K562 (cell line): Measurements from ENCODE around the gene XRCC5. TPM values are rescaled to one million over a fixed set of nuclear protein-coding genes. Genes with fewer than 3 reads are reported as not detected.

Source experiments
- ATAC-seq: fragments of 200-7000 bp; cut with Tn5 transposase; 3 replicates; pipeline ENCODE4 v1.9.1; 2020; ENCODE audit warnings: moderate library complexity
- BruUV-seq: library from RNA; stranded (reverse); fragments of 400-500 nt; replicated peaks from 2 replicates; lab custom pipeline; 2021; lab: Mats Ljungman, UMichigan
- CTCF ChIA-PET: fragments of 300-600 bp; formaldehyde crosslinking; extraction: SDS; loops from one replicate; lab custom pipeline; 2021; ENCODE audit warnings: low intra/inter-chr PET ratio; lab: Yijun Ruan, JAX
- POLR2A ChIA-PET: fragments of 300-600, 350-650 bp; sonication (Branson Sonifier 250); formaldehyde crosslinking; extraction: SDS; loops from one replicate; lab custom pipeline; 2021; ENCODE audit warnings: antibody characterized with exemption, inconsistent platforms; lab: Yijun Ruan, JAX
- DNase-seq, 4 experiments: peaks; one replicate each; pipeline versions ENCODE4 v3.0.0 to v3.0.0-alpha.2; 2011 to 2018; ENCODE audit warnings: low spot score in 3 of 4, mixed read lengths in 3 of 4; ENCODE audit errors: extremely low read depth in 1 of 4
- FAIRE-seq: peaks from 2 replicates; lab custom pipeline; 2011; peaks lifted over from hg19 to GRCh38; lab: Jason Lieb, UNC
- H2AFZ ChIP-seq: 2 replicates; pipeline ENCODE4 v1.6.0; 2011; ENCODE audit warnings: low read depth, low read length, control low read depth, inconsistent platforms
- H3K27ac ChIP-seq: fragments of 200-600 bp; 3 replicates; pipeline ENCODE4 v1.8.0; 2011; ENCODE audit warnings: low read depth, mild to moderate bottlenecking, control low read depth, inconsistent platforms, low read length, moderate library complexity, mixed read lengths; ENCODE audit errors: extremely low read depth
- H3K27me3 ChIP-seq, 2 experiments: fragments of 300-600 bp in 1 of 2; 2 replicates in 1 of 2; 3 replicates in 1 of 2; pipeline versions ENCODE4 v1.6.0 to v1.8.0; 2011; ENCODE audit warnings: inconsistent platforms in 2 of 2, low read length in 2 of 2, mild to moderate bottlenecking in 1 of 2, mixed read lengths in 1 of 2, moderate library complexity in 1 of 2; ENCODE audit not compliant: control insufficient read depth in 2 of 2, insufficient read depth in 2 of 2
- H3K36me3 ChIP-seq: fragments of 300-600 bp; 3 replicates; pipeline ENCODE4 v1.8.0; 2011; ENCODE audit warnings: mild to moderate bottlenecking, low read length, inconsistent platforms; ENCODE audit not compliant: control insufficient read depth, insufficient read depth
- H3K4me1 ChIP-seq, 2 experiments: fragments of 200-600 bp in 1 of 2; replicated peaks in 1 of 2; 2 replicates in 1 of 2; 3 replicates in 1 of 2; pipeline versions ENCODE4 v1.5.1 to v1.8.0; 2011; ENCODE audit warnings: inconsistent platforms in 2 of 2, low read length in 2 of 2, mild to moderate bottlenecking in 1 of 2, mixed read lengths in 1 of 2, moderate library complexity in 1 of 2; ENCODE audit not compliant: control insufficient read depth in 2 of 2, insufficient read depth in 2 of 2
- H3K4me2 ChIP-seq: 2 replicates; pipeline ENCODE4 v1.6.1; 2011; ENCODE audit warnings: low read length, control low read depth, inconsistent platforms, mixed read lengths; ENCODE audit not compliant: insufficient read depth
- H3K4me3 ChIP-seq: fragments of 200-600 bp; sonication (generic), shearing (Covaris generic); 2 replicates; pipeline ENCODE4 v1.5.1; 2016; ENCODE audit warnings: control low read depth, inconsistent platforms
- H3K79me2 ChIP-seq: fragments of 200-600 bp; 3 replicates; pipeline ENCODE4 v1.8.0; 2011; ENCODE audit warnings: low read length, inconsistent platforms; ENCODE audit not compliant: control insufficient read depth, insufficient read depth
- H3K9ac ChIP-seq, 2 experiments: 2 replicates each; pipeline versions ENCODE4 v1.6.0 to v1.6.1; 2011; ENCODE audit warnings: low read depth in 2 of 2, low read length in 2 of 2, control low read depth in 1 of 2, inconsistent platforms in 1 of 2, mild to moderate bottlenecking in 1 of 2, mixed read lengths in 1 of 2; ENCODE audit not compliant: insufficient read depth in 1 of 2
- H3K9me1 ChIP-seq: one replicate; pipeline ENCODE4 v1.6.0; 2011; ENCODE audit warnings: inconsistent platforms, mild to moderate bottlenecking, low read length, moderate library complexity; ENCODE audit not compliant: control insufficient read depth, insufficient read depth
- H3K9me3 ChIP-seq: replicated peaks from 2 replicates; pipeline ENCODE4 v1.5.1; 2011; ENCODE audit warnings: low read depth, low read length, inconsistent platforms; ENCODE audit not compliant: control insufficient read depth, insufficient read depth
- H4K20me1 ChIP-seq: replicated peaks from 2 replicates; pipeline ENCODE4 v1.6.1; 2011; ENCODE audit warnings: low read length, inconsistent platforms, mixed read lengths; ENCODE audit not compliant: control insufficient read depth, insufficient read depth
- ATF2 ChIP-seq: sonication (generic); formaldehyde crosslinking; IDR thresholded peaks from 2 replicates; pipeline ENCODE4 v1.8.1; 2022; ENCODE audit warnings: missing genetic modification reagents
- CREM ChIP-seq: IDR thresholded peaks from 2 replicates; pipeline ENCODE4 v1.6.1; 2014; ENCODE audit warnings: antibody characterized with exemption, low read depth
- JUNB ChIP-seq: fragments of 450-650 bp; formaldehyde crosslinking; conservative IDR thresholded peaks from 2 replicates; pipeline ENCODE4 v1.4.0; 2020; ENCODE audit warnings: mild to moderate bottlenecking
- NR2C2 ChIP-seq, 2 experiments: fragments of 200-800 bp in 1 of 2; sonication (Bioruptor generic) in 1 of 2; sonication (generic) in 1 of 2; formaldehyde crosslinking in 1 of 2; IDR thresholded peaks; 2 replicates each; pipeline versions ENCODE4 v1.6.1 to v1.8.0; 2016 to 2022; ENCODE audit warnings: mild to moderate bottlenecking in 1 of 2, missing compliant biosample characterization in 1 of 2, missing genetic modification characterization in 1 of 2, missing genetic modification reagents in 1 of 2
- PATZ1 ChIP-seq: fragments of 250-450 bp; sonication (Bioruptor Pico); IDR thresholded peaks from 2 replicates; pipeline ENCODE4 v1.5.0; 2020; ENCODE audit warnings: mild to moderate bottlenecking, borderline replicate concordance
- SREBF2 ChIP-seq: sonication (generic); formaldehyde crosslinking; IDR thresholded peaks from 2 replicates; pipeline ENCODE4 v1.4.0; 2020; ENCODE audit warnings: mild to moderate bottlenecking, missing genetic modification reagents
- ZKSCAN1 ChIP-seq: fragments of 150-350 bp; IDR thresholded peaks from 2 replicates; pipeline ENCODE4 v1.6.1; 2016; ENCODE audit warnings: low read depth, low read length
- WGBS: fragments of 100-300 bp; shearing (Covaris generic); methylation state at CpG from one replicate; pipeline ENCODE4 v1.1.6; 2016; ENCODE audit warnings: low coverage, mixed read lengths; ENCODE audit not compliant: insufficient coverage; ENCODE audit errors: missing lambda C conversion rate; 5-methylcytosine and 5-hydroxymethylcytosine counted together
- in situ Hi-C: fragments of 300-500 bp; cut with MboI; formaldehyde crosslinking; loops from 4 replicates; pipeline ENCODE4 v1.15.0; 2018; ENCODE audit warnings: inconsistent platforms, mixed read lengths
- intact Hi-C: fragments of 100-400 bp; cut with micrococcal nuclease; formaldehyde crosslinking; loops from 2 replicates; pipeline ENCODE4 v1.14.2; 2022
- polyA plus RNA-seq, 8 experiments: library from polyadenylated mRNA; depleted of rRNA in 4 of 8; stranded (reverse) in 5 of 8; unstranded in 3 of 8; fragments of >200 nt; fragmentation: Nextera tagmentation in 2 of 8; fragmentation: Illumina TruSeq in 1 of 8; extraction: Ambion mirVana in 2 of 8; extraction: Trizol in 1 of 8; gene quantifications; 2 replicates each; pipeline versions ENCODE4 v1.2.1 to v1.2.3, GENCODE V29; 2011 to 2014; ENCODE audit warnings: inconsistent platforms in 1 of 8, missing spikeins in 1 of 8
- total RNA-seq, 7 experiments: library from RNA; depleted of rRNA in 6 of 7; stranded (reverse); fragments of >200 nt in 6 of 7; fragmentation: Illumina TruSeq in 2 of 7; extraction: Trizol in 2 of 7; gene quantifications; 2 replicates each; pipeline versions ENCODE4 v1.2.1 to v1.2.3, GENCODE V29; 2011 to 2021; ENCODE audit warnings: low replicate concordance in 1 of 7
- TF ChIP-seq, protein P1 (sequence below): fragments of 250-450 bp; sonication (Bioruptor Pico); IDR thresholded peaks from 2 replicates; pipeline ENCODE4 v1.8.0; 2021; ENCODE audit warnings: moderate library complexity, mild to moderate bottlenecking, inconsistent platforms

Gene XRCC5
- total and polyA plus RNA-seq, 9 of the 15 experiments (the other 6 are each of a cell fraction or from before 2014, with no cell fraction given), result 168 to 551 (median 297) TPM

DNA sequence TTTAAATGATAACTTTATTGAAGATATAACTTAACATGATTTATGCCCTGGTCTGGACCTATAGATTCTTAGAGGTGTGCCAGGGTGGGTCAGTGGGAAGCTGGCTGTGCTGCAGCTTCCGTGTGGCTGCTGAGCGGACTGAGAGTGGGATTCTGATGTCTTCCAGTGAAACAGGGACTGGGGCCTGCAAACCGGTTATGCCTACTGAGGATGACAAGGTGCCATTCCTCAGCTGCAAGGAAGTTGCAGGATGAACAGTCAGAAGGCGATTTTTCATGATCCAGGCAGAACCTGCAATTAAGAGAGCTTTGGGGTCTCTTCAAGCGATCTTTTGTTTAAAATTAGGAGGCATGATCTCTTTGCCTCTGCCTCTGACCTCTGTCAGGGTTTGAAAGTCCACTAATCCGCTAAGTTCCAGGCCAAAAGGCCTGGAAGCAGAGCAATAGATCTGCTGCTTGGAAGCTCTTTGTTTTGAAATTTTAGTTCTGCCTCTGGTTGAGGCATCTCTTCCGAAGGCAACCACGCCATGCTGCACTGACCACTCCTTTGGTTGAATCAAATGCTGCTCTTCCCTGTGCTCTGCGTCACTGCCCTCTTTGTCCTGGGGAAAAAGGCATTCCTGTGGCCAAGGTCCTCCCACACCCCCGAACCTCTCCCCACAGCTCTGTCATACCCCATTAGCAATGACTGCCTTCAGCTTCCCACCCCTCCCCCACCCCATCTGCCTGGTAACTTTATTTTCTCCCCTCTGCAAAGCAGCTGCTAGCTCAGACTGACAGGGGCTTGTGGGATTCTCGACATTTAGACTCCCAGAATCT lies 25.5 kb upstream of the XRCC5 start:
- no peak overlapping the region for H3K4me3 ChIP-seq
- H3K27me3 ChIP-seq, result no peaks in the 10 kb centered on the region
- no peak for ATAC-seq
- H2AFZ ChIP-seq, result peak overlapping the region; percentile 68; the same call in 1 of the 2 replicates
- H3K27ac ChIP-seq, result no peak overlapping the region
- TF ChIP-seq JUNB (CRISPR knock-in tag) (no peak), CREM (0 out of 2 replicates have a peak, but pooled peaks have one; percentile 12)
- in situ Hi-C loops (no loop called here), intact Hi-C loops (no loop called here)
- no peak for FAIRE-seq
- no peak overlapping the region for H3K4me2 ChIP-seq
- DNase-seq, result peak in 2 of 4 experiments; percentile 20 to 33
- no TSS peak for BruUV-seq
- no peak overlapping the region for H3K9ac ChIP-seq
- peaks cover 10% of the 10 kb centered on the region in 2 experiments; a peak in 4 of 5 replicates for H3K4me1 ChIP-seq
- no peaks in the 10 kb centered on the region for H3K79me2 ChIP-seq
- ChIA-PET POLR2A (interaction anchor here (0.8 kb wide), 1 partner anchor 73 kb away, joined by 3 read pairs; no protein-coding TSS in a partner anchor), CTCF (no interaction called here)
- no peaks in the 10 kb centered on the region for H4K20me1 ChIP-seq
- no peaks in the 10 kb centered on the region for H3K9me3 ChIP-seq
- H3K9me1 ChIP-seq, result no peaks in the 10 kb centered on the region
- WGBS, result 43% methylated on average over 10 of the region's 11 CpGs
- no peaks in the 10 kb centered on the region for H3K36me3 ChIP-seq

DNA sequence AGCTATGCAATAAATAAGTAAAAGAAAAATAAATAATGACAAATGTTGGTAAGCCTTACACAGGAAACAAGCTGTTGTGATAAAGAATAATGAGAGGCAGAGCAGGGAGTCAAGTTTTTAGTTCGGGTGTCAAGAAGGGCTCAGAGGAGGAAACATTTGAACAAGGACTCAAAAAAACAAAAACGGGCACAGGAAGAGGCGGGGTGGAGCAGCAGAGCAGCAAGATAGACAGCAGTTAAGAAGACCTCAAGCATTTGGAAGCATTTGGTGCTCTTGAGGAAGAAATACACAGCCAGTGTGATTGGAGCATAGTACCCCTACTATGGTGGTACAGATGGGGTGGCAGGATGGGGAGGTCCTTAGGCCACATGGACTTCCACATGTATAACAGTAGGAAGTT lies 24.6 kb upstream of the XRCC5 start:
- in situ Hi-C loops (no loop called here), intact Hi-C loops (no loop called here)
- Histone ChIP-seq H4K20me1 (no peaks in the 10 kb centered on the region), H3K4me1 (peaks cover 10% of the 10 kb centered on the region in 2 experiments; a peak in 4 of 5 replicates), H3K9ac (no peak overlapping the region), H3K36me3 (no peaks in the 10 kb centered on the region), H3K4me2 (no peak overlapping the region), H3K27me3 (no peaks in the 10 kb centered on the region), H3K9me3 (no peaks in the 10 kb centered on the region), H2AFZ (peak overlapping the region; percentile 68; the same call in 1 of the 2 replicates), H3K4me3 (no peak overlapping the region), H3K27ac (no peak overlapping the region), H3K79me2 (no peaks in the 10 kb centered on the region), H3K9me1 (no peaks in the 10 kb centered on the region)
- CTCF ChIA-PET, result no interaction called here
- ATAC-seq (no peak), DNase-seq (no peak), FAIRE-seq (no peak)
- no TSS peak for BruUV-seq
- POLR2A ChIA-PET, result interaction anchor here (0.8 kb wide), 1 partner anchor 72 kb away, joined by 3 read pairs; no protein-coding TSS in a partner anchor
- WGBS, result 29% methylated on average over 3 of the region's 3 CpGs
- TF ChIP-seq ATF2, result no peak
- TF ChIP-seq, protein P1, sequence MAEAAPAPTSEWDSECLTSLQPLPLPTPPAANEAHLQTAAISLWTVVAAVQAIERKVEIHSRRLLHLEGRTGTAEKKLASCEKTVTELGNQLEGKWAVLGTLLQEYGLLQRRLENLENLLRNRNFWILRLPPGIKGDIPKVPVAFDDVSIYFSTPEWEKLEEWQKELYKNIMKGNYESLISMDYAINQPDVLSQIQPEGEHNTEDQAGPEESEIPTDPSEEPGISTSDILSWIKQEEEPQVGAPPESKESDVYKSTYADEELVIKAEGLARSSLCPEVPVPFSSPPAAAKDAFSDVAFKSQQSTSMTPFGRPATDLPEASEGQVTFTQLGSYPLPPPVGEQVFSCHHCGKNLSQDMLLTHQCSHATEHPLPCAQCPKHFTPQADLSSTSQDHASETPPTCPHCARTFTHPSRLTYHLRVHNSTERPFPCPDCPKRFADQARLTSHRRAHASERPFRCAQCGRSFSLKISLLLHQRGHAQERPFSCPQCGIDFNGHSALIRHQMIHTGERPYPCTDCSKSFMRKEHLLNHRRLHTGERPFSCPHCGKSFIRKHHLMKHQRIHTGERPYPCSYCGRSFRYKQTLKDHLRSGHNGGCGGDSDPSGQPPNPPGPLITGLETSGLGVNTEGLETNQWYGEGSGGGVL, result no peak
- no peak for TF ChIP-seq ZKSCAN1
- no peak for TF ChIP-seq SREBF2 (CRISPR knock-in tag)
- no peak for TF ChIP-seq PATZ1 (CRISPR knock-in tag)
- TF ChIP-seq NR2C2 (CRISPR knock-in tag; IDR thresholded peaks at IDR 0.05), result no peak
- TF ChIP-seq NR2C2 (tag; IDR thresholded peaks at IDR 0.05), result no peak
